GM12873 (cell line): ENCODE measurements around the gene SLIT3.

ENCODE experiments used
- TF ChIP-seq, protein P1 (sequence below): IDR thresholded peaks from 2 replicates; pipeline ENCODE4 v1.5.1; 2012; ENCODE audit warnings: low read depth, mild to moderate bottlenecking, moderate library complexity, low read length, control low read depth; ENCODE audit not compliant: insufficient read depth; ENCODE audit errors: missing control alignments

Gene SLIT3

DNA sequence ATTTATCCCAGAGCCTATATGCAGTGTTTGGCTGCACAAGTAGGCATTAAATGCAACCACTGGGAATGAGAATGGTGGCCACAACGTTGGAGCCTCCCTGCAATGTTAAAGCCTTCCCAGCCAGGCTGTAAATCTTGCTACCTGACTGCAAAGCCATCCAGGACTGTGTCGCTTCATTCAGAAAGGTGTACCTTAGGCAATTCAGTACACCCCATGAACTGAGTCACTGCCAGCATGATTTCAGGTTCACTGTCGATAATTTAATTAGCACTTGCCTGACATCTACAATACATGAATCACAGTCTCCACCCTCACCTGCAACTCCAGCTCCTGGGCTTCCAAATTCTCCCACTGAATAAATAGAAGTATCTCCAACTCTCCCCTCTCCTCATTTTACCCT lies 108.4 kb downstream of the SLIT3 start:
- TF ChIP-seq, protein P1, sequence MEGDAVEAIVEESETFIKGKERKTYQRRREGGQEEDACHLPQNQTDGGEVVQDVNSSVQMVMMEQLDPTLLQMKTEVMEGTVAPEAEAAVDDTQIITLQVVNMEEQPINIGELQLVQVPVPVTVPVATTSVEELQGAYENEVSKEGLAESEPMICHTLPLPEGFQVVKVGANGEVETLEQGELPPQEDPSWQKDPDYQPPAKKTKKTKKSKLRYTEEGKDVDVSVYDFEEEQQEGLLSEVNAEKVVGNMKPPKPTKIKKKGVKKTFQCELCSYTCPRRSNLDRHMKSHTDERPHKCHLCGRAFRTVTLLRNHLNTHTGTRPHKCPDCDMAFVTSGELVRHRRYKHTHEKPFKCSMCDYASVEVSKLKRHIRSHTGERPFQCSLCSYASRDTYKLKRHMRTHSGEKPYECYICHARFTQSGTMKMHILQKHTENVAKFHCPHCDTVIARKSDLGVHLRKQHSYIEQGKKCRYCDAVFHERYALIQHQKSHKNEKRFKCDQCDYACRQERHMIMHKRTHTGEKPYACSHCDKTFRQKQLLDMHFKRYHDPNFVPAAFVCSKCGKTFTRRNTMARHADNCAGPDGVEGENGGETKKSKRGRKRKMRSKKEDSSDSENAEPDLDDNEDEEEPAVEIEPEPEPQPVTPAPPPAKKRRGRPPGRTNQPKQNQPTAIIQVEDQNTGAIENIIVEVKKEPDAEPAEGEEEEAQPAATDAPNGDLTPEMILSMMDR, result no peak

DNA sequence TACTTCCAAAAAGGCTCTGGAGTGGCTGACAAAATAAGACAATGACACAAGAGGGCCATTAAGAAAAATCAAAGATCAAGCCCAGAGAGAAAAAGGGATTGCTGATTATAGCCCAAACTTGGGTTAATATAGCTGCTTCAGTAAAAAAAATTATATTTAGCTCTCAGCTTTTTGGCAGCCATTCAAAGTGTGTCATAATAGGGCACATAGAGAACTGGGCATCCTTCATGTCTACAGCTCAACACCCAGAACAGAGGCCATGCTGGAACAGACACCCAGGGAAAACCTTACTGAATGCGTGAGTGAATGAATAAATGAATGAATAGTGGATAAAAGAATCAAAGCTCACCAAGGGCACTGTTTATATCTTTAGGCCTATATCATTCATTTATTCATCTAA lies 110.1 kb downstream of the SLIT3 start:
- TF ChIP-seq, protein P1, result no peak

DNA sequence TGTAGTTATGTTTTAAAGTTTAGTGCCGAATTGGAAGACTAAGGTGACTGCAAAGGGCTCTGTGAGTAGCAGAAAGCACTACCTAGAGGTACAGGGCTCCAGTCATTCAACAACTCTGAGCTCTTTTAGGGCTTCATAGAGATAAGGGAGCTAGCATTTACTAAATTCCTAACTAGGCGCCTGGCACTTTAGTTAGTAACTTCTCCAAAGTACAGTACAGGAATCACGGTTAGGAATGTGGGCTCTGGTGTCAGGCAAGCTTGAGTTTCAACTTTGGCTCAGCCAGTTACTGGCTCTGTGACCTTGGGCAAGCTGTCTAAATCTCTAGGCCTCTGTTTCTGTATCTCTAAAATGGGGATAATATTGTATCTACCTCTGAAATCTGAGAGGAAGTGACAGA lies 115.3 kb downstream of the SLIT3 start:
- TF ChIP-seq, protein P1, result no peak

DNA sequence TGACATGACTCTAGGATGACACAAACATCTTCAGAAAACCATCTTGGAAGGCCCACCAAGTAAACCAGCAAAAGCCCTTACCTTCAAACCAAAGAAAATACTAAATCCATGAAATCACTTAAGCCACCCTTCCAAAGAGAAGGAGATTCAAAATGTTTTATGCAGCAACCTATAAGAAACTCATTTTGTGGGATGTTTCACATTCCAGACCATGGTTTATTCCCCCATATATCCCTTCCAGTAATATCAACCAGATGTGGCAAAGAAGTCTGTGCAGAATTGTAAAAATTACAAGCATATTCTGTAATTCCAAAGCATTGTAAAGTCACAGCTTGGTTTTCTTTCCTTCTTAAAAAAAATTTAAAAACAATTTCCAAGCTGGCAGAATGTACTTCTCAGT lies 117.4 kb downstream of the SLIT3 start:
- TF ChIP-seq, protein P1, result no peak

DNA sequence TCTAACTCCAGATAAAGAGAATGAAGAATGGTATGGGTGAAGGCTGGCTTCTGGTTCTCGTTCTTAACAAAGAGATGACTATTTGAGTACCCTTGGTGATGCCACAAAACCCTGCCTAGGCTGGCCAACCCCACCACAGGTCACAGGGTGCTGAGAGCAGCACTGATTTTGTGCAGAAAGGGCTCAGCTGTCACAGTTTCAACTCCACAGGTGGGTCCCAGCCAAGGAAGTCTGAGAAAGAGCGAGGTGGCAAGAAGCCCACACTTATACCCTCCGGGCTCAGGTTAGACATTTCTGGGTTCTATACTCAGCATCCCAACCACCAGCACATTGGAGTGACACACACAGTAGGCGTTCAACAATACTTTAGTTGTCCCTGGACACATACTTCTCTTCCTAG lies 118.1 kb downstream of the SLIT3 start:
- TF ChIP-seq, protein P1, result no peak

DNA sequence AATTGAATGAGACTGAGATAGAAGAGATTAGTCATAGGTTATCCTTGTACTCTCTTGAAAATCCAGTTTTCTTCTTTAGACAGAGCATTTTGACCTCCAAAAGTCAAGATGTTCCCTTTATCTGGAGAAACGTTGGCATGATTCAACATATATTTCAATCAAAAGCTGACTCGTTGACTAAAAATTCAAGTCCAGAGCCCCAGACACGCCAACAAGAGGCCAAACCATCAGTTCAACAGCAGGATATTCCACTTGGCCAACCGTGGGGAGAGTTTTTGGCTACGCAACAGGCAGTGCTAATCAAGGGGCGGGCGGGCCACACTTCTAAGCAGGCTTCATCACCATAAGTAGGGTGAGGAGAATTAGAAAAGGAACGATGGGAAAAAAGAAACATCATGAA lies 119.1 kb downstream of the SLIT3 start:
- TF ChIP-seq, protein P1, result no peak

DNA sequence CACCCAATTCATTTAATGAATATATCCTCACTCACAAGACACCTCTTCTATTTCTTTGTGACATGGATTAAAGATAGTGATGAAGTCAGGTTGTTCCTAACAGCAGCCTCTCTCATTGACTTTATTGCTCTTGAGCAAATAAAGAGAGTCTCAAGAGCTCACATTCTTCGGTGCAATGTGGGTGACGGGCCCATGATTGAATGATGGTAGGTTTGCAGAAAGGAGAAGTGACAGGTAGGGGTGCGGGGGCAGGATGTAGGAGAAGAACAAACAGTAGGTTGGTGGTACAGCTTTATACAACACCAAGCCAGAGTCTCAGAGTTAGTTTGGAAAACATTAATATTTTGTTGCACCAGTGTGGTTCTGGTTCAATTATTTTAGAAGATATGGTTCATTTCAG lies 122.2 kb downstream of the SLIT3 start:
- TF ChIP-seq, protein P1, result no peak
